ENCODE data around the gene CDC42EP1. TPM values are rescaled to one million over a fixed set of nuclear protein-coding genes. Genes with fewer than 3 reads are reported as not detected.

CDC42EP1 gene
- total RNA-seq, 1 donor from 2014 or later = 51.2 TPM

GRCh38 chr22:37604074-37604473 lies 43.8 kb downstream of the CDC42EP1 start:
- H3K27ac Mint-ChIP-seq (ENCODE audit: unreplicated experiment) = no peak overlapping the region
- peaks cover 10% of the 10 kb centered on the region for H3K4me1 Mint-ChIP-seq (ENCODE audit: unreplicated experiment)
- no peak for TF ChIP-seq CTCF (IDR thresholded peaks at IDR 0.05; ENCODE audit: unreplicated experiment)
- no peak overlapping the region for H3K4me3 Mint-ChIP-seq (ENCODE audit: unreplicated experiment)
- no peaks in the 10 kb centered on the region for H3K9me3 Mint-ChIP-seq (ENCODE audit: unreplicated experiment)
- no peaks in the 10 kb centered on the region for H3K36me3 Mint-ChIP-seq (ENCODE audit: low read depth, unreplicated experiment)
- no peak for DNase-seq (ENCODE audit: low spot score)
- peaks cover 6% of the 10 kb centered on the region for H3K27me3 Mint-ChIP-seq (ENCODE audit: unreplicated experiment)

- Mint-ChIP-seq H3K4me1 (ENCODE audit: unreplicated experiment) (peaks cover 17% of the 10 kb centered on the region), H3K36me3 (ENCODE audit: low read depth, unreplicated experiment) (no peaks in the 10 kb centered on the region), H3K27me3 (ENCODE audit: unreplicated experiment) (peaks cover 6% of the 10 kb centered on the region), H3K27ac (ENCODE audit: unreplicated experiment) (no peak overlapping the region), H3K4me3 (ENCODE audit: unreplicated experiment) (no peak overlapping the region), H3K9me3 (ENCODE audit: unreplicated experiment) (no peaks in the 10 kb centered on the region)
- no peak for DNase-seq (ENCODE audit: low spot score)
- TF ChIP-seq CTCF (IDR thresholded peaks at IDR 0.05; ENCODE audit: unreplicated experiment) = no peak
Observed at GRCh38 chr22:37604875-37605274, 44.6 kb downstream of the CDC42EP1 start.

GRCh38 chr22:37607010-37607934 lies 47.0 kb downstream of the CDC42EP1 start:
- peaks cover 6% of the 10 kb centered on the region for H3K27me3 Mint-ChIP-seq (ENCODE audit: unreplicated experiment)
- peak; percentile 86 for DNase-seq (ENCODE audit: low spot score)
- H3K9me3 Mint-ChIP-seq (ENCODE audit: unreplicated experiment) = no peaks in the 10 kb centered on the region
- H3K36me3 Mint-ChIP-seq (ENCODE audit: low read depth, unreplicated experiment) = no peaks in the 10 kb centered on the region
- peaks cover 14% of the 10 kb centered on the region for H3K4me1 Mint-ChIP-seq (ENCODE audit: unreplicated experiment)
- peak overlapping the region; percentile 96 for H3K27ac Mint-ChIP-seq (ENCODE audit: unreplicated experiment)
- peak overlapping the region; percentile 89 for H3K4me3 Mint-ChIP-seq (ENCODE audit: unreplicated experiment)
- peak; percentile 97 for TF ChIP-seq CTCF (IDR thresholded peaks at IDR 0.05; ENCODE audit: unreplicated experiment)

- H3K27me3 Mint-ChIP-seq (ENCODE audit: unreplicated experiment) = peaks cover 6% of the 10 kb centered on the region
- H3K4me3 Mint-ChIP-seq (ENCODE audit: unreplicated experiment) = peak overlapping the region; percentile 89
- H3K36me3 Mint-ChIP-seq (ENCODE audit: low read depth, unreplicated experiment) = no peaks in the 10 kb centered on the region
Observed at GRCh38 chr22:37607935-37608476, 47.7 kb downstream of the CDC42EP1 start.

More at GRCh38 chr22:37607935-37608476, 47.7 kb downstream of the CDC42EP1 start:
- peaks cover 14% of the 10 kb centered on the region for H3K4me1 Mint-ChIP-seq (ENCODE audit: unreplicated experiment)
- DNase-seq (ENCODE audit: low spot score) = no peak
- peak overlapping the region; percentile 96 for H3K27ac Mint-ChIP-seq (ENCODE audit: unreplicated experiment)
- no peak for TF ChIP-seq CTCF (IDR thresholded peaks at IDR 0.05; ENCODE audit: unreplicated experiment)
- no peaks in the 10 kb centered on the region for H3K9me3 Mint-ChIP-seq (ENCODE audit: unreplicated experiment)
